NOMO-1 treated with dmso at 0.1 percent for 144 hours (cell line): ENCODE data around the gene CFL1.
"Not testable (repeated sequence)": the region's sequence is repeated elsewhere in the genome, so short reads cannot be mapped to it uniquely, and the experiment has no call there.

Experiments
- DNase-seq: peaks from one replicate; lab custom pipeline; 2025; ENCODE audit not compliant: unreplicated experiment; lab: John Stamatoyannopoulos, UW

The CFL1 gene

GRCh38 chr11:65859812-65860277 is 1.9 kb upstream of the CFL1 start:
- DNase-seq: peak; percentile 64

- peak; percentile 99 for DNase-seq
These were observed 1.3 kb upstream of the CFL1 start for GRCh38 chr11:65859095-65859811.

- no peak for DNase-seq
These were observed 704 bp upstream of the CFL1 start for GRCh38 chr11:65858681-65859087.

GRCh38 chr11:65857500-65857852 is 504 bp downstream of the CFL1 start:
- DNase-seq: no peak

- DNase-seq: peak; percentile 80
These were observed 1.1 kb downstream of the CFL1 start for GRCh38 chr11:65856689-65857499.

GRCh38 chr11:65855927-65856363 is 2.0 kb downstream of the CFL1 start:
- DNase-seq: no peak

- no peak for DNase-seq
These were observed 2.8 kb downstream of the CFL1 start for GRCh38 chr11:65854852-65855837.

GRCh38 chr11:65854161-65854592 is 3.8 kb downstream of the CFL1 start:
- no peak for DNase-seq

GRCh38 chr11:65853246-65853979 is 4.6 kb downstream of the CFL1 start:
- no peak for DNase-seq

- DNase-seq: no peak
These were observed 5.3 kb downstream of the CFL1 start for GRCh38 chr11:65852508-65853245.

GRCh38 chr11:65851811-65852507 is 6.0 kb downstream of the CFL1 start:
- no peak for DNase-seq

- no peak for DNase-seq
These were observed 6.8 kb downstream of the CFL1 start for GRCh38 chr11:65851083-65851579.

GRCh38 chr11:65850217-65851082 is 7.5 kb downstream of the CFL1 start:
- DNase-seq: no peak

- DNase-seq: no peak
These were observed 8.2 kb downstream of the CFL1 start for GRCh38 chr11:65849771-65850216.

GRCh38 chr11:65849366-65849765 is 8.6 kb downstream of the CFL1 start:
- DNase-seq: no peak

GRCh38 chr11:65848693-65849092 is 9.3 kb downstream of the CFL1 start:
- DNase-seq: not testable (repeated sequence)

- no peak for DNase-seq
These were observed 10.2 kb downstream of the CFL1 start for GRCh38 chr11:65847746-65848145.
